HT1080 (cell line): ENCODE data around the gene CIITA. TPM values are rescaled to one million over a fixed set of nuclear protein-coding genes. Genes with fewer than 3 reads are reported as not detected.
"Not testable (repeated sequence)": the region's sequence is repeated elsewhere in the genome, so short reads cannot be mapped to it uniquely, and the experiment has no call there.

Experiments used
- DNase-seq: peaks from one replicate; pipeline ENCODE4 v3.0.0-alpha.2; 2015; ENCODE audit warnings: low read depth
- total RNA-seq: library from RNA; depleted of rRNA; stranded (reverse); fragments of >200 nt; shearing (Covaris generic); gene quantifications from 2 replicates; pipeline ENCODE4 v1.2.3, GENCODE V29; 2014

Gene CIITA
- total RNA-seq, 1 experiment from 2014 or later, result 0.55 TPM

- no peak for DNase-seq
Measured at GRCh38 chr16:10935226-10935915, 58.4 kb downstream of the CIITA start.

GRCh38 chr16:10936272-10936984, 59.4 kb downstream of the CIITA start:
- no peak for DNase-seq

- no peak for DNase-seq
Measured at GRCh38 chr16:10937068-10937859, 60.3 kb downstream of the CIITA start.

- no peak for DNase-seq
Measured at GRCh38 chr16:10938321-10938720, 61.3 kb downstream of the CIITA start.

- no peak for DNase-seq
Measured at GRCh38 chr16:10938796-10939648, 62.0 kb downstream of the CIITA start.

- no peak for DNase-seq
Measured at GRCh38 chr16:10939649-10940234, 62.7 kb downstream of the CIITA start.

- no peak for DNase-seq
Measured at GRCh38 chr16:10940501-10941079, 63.6 kb downstream of the CIITA start.

GRCh38 chr16:10941127-10941933, 64.3 kb downstream of the CIITA start:
- DNase-seq, result peak; percentile 33

GRCh38 chr16:10941935-10942351, 64.9 kb downstream of the CIITA start:
- not testable (repeated sequence) for DNase-seq

GRCh38 chr16:10942352-10943063, 65.5 kb downstream of the CIITA start, which contains the start of gene DEXI:
TSS of gene DEXI (minus strand) at chr16:10942468. CDS start at chr16:10942005, 463 bp downstream.
- peak; percentile 86 for DNase-seq

- DNase-seq, result no peak
Measured at GRCh38 chr16:10943064-10943353, 66.0 kb downstream of the CIITA start.

GRCh38 chr16:10944249-10945064, 67.5 kb downstream of the CIITA start, which contains the start of gene CLEC16A:
TSS of gene CLEC16A (plus strand) at chr16:10944564. CDS start at chr16:10944718, 154 bp downstream.
- DNase-seq, result peak; percentile 94

GRCh38 chr16:10945065-10945787, 68.2 kb downstream of the CIITA start:
- no peak for DNase-seq

GRCh38 chr16:10946308-10946707, 69.3 kb downstream of the CIITA start:
- no peak for DNase-seq

- DNase-seq, result no peak
Measured at GRCh38 chr16:10947211-10947787, 70.3 kb downstream of the CIITA start.

GRCh38 chr16:10949424-10949970, 72.5 kb downstream of the CIITA start:
- peak; percentile 67 for DNase-seq

GRCh38 chr16:10950393-10950792, 73.4 kb downstream of the CIITA start:
- no peak for DNase-seq
